GM21447 (cell line): Measurements from ENCODE around the gene PLA2G2D.

Experiments
- ATAC-seq: cut with Tn5 transposase; IDR thresholded peaks from one replicate; pipeline ENCODE4 v1.9.1; 2021; ENCODE audit not compliant: unreplicated experiment

PLA2G2D gene

GRCh38 chr1:20069874-20070273, 49.5 kb downstream of the PLA2G2D start, which contains the start of gene PLA2G5:
Gene PLA2G5, plus strand, starts transcription at chr1:20070194. Its CDS starts 14,637 bp downstream, at chr1:20084831.
- ATAC-seq, result no peak

DNA sequence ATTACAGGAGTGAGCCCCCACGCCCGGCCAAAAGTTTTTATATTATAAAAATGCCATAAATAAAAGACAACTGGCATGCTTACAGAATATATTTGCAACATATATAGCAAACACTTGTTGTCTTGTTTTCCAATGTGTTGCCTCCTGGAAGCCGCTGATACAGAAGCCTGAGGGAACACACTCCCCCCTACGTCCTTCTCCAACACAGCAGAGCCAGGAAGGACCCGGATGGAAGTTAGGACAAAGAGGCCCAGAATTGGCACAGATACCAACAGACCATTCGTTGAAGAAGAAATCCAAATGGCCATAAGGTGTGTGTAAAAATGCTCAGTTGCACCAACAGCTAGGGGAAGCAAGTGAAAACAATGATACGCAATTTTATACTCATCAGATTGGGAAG, 50.6 kb downstream of the PLA2G2D start:
- ATAC-seq, result no peak

- ATAC-seq, result no peak
Measured at GRCh38 chr1:20063861-20064292, 55.5 kb downstream of the PLA2G2D start.
